A172 (cell line): ENCODE data around the gene PAWR. TPM values are rescaled to one million over a fixed set of nuclear protein-coding genes. Genes with fewer than 3 reads are reported as not detected.

ENCODE experiments used
- DNase-seq: peaks from one replicate; pipeline ENCODE4 v3.0.0-alpha.2; 2015; ENCODE audit warnings: low spot score
- total RNA-seq: library from RNA; depleted of rRNA; stranded (reverse); fragments of >200 nt; shearing (Covaris generic); gene quantifications from 2 replicates; pipeline ENCODE4 v1.2.3, GENCODE V29; 2014; rRNA removed

The PAWR gene, protein sequence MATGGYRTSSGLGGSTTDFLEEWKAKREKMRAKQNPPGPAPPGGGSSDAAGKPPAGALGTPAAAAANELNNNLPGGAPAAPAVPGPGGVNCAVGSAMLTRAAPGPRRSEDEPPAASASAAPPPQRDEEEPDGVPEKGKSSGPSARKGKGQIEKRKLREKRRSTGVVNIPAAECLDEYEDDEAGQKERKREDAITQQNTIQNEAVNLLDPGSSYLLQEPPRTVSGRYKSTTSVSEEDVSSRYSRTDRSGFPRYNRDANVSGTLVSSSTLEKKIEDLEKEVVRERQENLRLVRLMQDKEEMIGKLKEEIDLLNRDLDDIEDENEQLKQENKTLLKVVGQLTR
- 63.2 and 75.2 TPM in 2 replicates for total RNA-seq

- peak; percentile 48 for DNase-seq
Observed at GRCh38 chr12:79690638-79691510, at the start of gene PAWR. TSS of gene PAWR (minus strand) at chr12:79690964. CDS start at chr12:79690244, 720 bp downstream.

DNA sequence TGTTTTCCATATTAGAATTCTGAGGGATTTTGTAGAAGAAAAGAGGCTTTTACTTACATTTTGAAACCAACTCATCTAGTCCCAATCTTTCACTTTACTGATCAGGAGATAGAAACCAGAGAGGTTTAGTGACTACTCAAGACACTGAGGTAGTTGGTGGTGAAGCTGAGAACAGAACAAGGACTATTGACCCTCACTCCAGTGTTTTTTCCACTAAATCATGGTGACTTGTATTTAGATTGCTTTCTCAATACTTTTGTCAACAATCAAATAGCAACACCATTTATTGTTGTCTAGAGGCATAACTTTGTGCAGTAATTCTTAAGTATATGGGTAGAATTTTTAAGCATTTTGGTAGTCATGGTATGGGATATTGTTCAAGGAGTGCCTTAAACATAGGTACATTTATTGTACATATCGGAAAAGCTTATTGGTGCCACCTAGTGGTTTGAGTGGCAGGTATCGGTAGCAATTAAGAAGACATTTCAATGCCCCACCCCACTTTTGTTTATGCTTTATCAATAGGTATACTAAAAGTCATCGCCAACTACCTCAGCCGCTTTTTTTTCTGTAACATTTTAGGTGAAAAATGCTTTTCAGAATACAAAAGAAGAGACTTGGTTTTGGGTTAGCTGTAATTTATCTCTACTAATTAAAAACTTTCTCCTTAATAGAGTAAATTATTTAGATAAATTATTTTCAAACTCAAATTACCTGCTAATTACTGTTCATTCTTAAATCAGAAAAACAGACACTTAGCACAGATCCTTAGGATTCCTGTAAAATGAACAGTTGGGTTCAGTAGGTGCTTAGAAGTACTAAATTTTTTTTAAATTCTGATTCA lies 47.3 kb upstream of the PAWR start:
- peak; percentile 52 for DNase-seq

GRCh38 chr12:79732638-79733037 lies 41.9 kb upstream of the PAWR start:
- no peak for DNase-seq

GRCh38 chr12:79725987-79726386 lies 35.2 kb upstream of the PAWR start:
- DNase-seq: peak; percentile 60

GRCh38 chr12:79717006-79717405 lies 26.2 kb upstream of the PAWR start:
- DNase-seq: no peak

DNA sequence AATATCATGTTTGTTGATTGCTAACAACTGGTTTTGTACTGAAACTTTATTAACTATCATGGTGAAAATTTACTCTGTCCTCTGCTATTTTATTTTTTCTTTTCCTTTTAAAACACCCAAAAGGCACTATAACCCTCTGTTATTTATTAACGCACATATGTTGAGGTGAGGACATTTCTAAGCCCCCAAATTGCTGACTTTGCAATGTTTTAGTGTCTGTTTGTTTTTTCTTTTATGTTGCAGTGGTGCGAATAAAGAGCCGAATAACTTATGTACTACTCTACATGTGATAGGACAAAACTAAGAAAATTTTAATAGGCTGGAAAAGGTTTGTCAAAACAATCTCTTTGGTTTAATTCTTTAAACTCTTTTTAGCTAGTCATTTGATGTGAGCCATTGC lies 24.5 kb upstream of the PAWR start:
- DNase-seq: no peak

DNA sequence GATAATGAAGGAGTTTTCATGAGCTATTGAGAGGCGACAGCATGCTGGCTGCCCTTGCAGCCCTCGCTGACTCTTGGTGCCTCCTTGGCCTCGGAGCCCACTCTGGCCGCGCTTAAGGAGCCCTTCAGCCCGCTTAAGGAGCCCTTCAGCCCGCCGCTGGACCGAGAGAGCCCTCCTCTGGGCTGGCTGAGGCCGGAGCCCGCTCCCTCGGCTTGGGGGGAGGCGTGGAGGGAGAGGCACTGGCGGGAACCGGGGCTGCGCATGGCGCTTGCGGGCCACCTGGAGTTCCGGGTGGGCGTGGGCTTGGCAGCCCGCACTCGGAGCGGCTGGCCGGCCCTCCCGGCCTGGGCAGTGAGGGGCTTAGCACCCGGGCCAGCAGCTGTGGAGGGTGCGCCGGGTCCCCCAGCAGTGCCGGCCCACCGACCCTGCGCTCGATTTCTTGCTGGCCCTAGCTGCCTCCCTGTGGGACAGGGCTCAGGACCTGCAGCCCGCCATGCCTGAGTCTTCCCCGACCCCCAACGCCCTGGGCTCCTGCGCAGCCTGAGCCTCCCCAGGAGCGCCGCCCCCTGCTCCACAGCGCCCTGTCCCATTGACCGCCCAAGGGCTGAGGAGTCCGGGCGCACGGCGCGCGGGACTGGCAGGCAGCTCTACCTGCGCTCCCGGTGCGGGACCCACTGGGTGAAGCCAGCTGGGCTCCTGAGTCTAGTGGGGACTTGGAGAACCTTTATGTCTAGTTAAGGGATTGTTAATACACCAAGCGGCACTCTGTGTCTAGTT lies 20.1 kb upstream of the PAWR start:
- DNase-seq: no peak

DNA sequence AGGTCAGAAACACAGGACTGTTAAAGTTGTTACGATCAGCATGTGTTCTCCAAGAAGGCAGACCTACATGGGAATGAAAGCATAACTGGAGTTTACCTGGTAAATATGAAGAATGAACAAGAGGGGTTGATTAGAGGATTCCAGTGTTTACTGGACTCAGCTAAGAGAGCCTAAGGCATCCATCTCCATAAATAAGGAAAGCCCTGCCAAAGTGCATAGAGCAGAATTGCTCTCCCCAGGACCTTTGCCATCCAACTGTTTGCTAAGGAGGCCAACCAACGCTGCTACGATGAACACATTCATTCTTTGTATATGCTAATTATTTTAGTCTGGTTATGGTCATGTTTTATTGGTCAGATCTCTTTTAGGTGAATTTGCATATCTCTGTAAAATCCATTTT lies 17.1 kb upstream of the PAWR start:
- no peak for DNase-seq

DNA sequence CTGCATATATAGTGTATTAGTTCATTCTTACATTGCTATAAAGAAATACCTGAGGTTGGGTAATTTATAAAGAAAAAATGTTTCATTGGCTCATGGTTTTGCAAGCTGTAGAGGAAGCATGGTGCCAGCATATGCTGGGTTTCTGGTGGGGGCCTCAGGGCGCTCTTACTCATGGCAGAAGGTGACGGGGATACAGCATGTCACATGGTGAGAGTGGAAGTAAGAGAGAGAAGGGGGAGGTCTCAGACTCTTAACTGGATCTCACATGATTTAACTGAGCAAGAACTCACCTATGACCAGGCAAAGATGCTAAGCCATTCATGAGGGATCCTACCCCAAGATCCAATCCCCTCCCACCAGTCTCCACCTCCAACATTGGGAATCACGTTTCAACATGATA lies 15.9 kb upstream of the PAWR start:
- DNase-seq: no peak

DNA sequence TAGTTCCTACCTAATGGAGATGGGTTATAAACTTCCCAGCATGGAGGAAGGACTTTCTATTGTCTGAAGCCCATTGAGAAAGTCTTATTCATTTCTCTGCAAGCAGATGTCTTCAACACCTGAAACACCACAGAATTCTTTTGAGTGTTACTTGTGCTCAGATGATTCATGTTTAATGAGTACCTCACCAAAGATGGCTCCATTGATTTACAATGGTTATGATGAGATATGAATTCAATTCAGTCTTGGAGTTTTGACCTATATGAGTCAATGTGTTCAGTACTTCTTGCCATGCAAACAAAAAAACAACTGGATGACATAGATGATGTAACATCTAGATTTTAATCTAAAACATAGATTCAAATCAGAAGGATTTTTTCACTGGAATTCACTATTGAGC lies 15.4 kb upstream of the PAWR start:
- no peak for DNase-seq

DNA sequence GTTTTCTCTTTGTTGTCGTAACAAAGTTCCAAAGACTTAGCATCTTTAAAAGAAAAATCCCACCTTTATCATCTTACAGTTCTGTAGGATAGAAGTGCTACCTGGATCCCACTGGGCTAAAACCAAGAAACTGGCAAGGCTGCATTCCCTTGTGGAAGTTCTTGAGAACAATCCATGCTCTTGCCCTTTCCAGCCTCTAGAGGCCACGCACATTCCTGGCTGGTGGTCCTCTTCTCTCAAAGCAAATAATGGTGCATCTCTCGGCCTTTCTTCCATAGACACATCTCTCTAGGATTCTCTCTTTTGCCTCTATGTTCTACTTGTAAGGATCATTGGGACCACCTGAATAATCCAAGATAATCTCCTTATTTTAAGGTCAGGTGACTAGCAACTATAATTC lies 8.2 kb upstream of the PAWR start:
- no peak for DNase-seq

DNA sequence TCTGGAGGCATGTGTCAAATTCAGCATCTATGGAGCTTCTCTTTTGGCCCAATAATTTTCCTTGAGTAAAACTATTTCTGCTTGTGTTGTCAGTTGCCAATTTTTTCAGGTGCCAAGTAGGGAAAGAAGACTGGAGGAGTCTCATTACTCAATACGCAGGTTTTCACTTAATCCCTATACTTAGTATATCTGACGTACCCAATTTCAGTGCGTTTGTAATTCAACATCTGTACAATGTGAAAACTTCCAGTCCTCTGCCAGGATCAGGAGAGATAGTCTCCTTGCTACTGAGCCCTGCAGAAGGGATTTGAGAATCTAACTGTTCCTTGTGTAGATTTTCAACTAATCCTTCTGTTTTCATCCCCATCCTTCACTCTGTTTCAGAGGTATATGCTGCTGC lies 5.7 kb upstream of the PAWR start:
- no peak for DNase-seq

DNA sequence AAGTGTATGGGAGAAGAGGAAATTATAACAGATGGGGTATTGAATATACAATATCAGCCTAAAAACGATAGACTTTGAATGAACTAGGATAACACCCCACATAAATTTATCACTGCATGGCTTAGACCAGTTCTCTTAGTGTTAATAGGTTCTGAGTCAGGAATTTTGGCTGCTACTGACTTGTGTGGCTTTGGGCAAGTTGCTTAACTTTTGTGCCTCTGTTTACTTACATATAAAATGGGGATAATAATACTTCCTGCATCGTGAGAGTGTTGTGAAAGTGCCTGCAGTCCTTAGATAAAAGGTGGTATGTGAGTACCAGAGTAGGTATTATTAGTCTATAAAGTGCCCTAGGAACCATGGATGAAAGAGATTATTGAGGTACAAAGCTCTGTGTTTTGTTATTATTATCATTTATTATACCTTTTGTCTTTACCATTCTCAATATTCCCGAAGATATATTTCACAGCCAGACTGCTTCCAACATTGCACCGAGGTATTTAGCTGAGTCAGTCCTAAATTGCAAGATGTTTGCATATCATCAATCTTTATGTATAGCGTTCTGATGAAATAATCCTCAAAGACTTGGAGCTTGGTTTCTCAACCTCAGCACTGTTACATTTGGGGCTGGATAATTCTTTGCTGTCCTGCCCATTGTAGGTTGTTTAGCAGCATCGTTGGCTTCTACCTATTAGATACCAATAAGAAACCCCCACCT lies 2.3 kb upstream of the PAWR start:
- DNase-seq: peak; percentile 13

DNA sequence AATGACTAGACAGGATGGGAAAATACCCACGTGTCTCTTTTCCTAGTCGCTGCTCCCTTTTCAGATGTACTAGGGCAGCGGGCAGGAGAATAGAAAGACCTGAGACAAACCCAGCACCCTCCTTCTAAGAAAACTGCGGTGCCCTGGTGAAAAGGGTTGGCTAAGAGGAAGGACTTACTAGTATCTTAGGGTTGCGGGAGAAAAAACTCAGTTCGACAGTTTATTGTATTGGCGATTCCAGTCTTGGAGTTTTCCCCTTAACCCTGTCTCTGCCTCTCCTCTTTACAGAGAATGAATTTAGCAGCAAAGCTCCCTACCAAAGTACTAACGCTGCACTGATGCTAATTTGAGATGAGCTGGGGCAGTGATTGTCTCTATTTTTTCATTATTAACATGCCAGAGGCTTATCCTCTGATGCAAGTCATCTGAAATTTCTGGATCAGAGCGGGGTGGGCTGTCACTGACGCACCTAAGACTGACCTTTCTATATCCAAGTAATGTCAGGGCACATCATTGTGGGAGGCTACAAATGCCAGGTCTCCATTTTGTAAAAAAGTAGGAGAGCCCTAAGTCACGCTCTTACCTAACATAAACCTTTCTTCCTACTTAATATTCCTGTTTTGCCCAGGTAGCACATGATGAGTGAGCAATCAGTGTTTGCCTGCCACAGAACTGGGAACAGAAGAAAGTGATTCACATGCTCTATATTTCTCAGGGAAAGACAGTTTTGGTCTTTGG lies 916 bp upstream of the PAWR start:
- DNase-seq: peak; percentile 85

- DNase-seq: peak; percentile 11
Observed at GRCh38 chr12:79690142-79690637, 574 bp downstream of the PAWR start.

GRCh38 chr12:79689477-79690141 lies 1.2 kb downstream of the PAWR start:
- peak; percentile 45 for DNase-seq

- DNase-seq: peak; percentile 18
Observed at GRCh38 chr12:79689061-79689476, 1.7 kb downstream of the PAWR start.

GRCh38 chr12:79688376-79689060 lies 2.2 kb downstream of the PAWR start:
- no peak for DNase-seq
